DMS53 treated with DMSO at 0.1 percent for 48 hours (cell line): Measurements from ENCODE around the gene EGLN2.
A peak's percentile ranks its signal among the peaks of the same experiment; 100 is the strongest.
"Not testable (repeated sequence)": the region's sequence is repeated elsewhere in the genome, so short reads cannot be mapped to it uniquely, and the experiment has no call there.

Source experiments
- DNase-seq: peaks from one replicate; lab custom pipeline; 2025; ENCODE audit not compliant: unreplicated experiment; lab: John Stamatoyannopoulos, UW

The EGLN2 gene

DNA sequence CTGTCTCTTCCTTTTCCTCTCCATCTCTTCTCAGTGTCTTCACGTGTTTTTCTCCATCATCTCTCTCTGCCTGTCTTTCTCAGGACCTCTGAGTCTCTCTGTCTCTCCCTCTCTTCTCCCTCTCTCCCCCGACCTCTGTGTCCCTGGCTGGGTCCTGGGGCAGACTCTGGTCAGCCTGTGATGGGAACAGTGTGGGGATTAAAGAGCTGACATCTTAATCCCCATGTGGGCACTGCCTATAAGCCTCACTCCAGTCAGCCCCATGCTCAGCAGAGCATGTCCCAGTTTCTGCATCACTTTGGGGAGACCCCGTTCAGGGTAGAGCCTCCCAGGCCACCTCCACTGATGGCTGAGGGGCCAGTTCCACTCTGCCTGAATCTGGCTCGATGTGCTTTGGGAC lies 16.2 kb downstream of the EGLN2 start:
- DNase-seq, result no peak

- DNase-seq, result peak; percentile 43
Observed at GRCh38 chr19:40818480-40819399, 19.7 kb downstream of the EGLN2 start.

GRCh38 chr19:40819479-40820234 lies 20.7 kb downstream of the EGLN2 start:
- DNase-seq, result peak; percentile 12

- no peak for DNase-seq
Observed at GRCh38 chr19:40822161-40822560, 23.2 kb downstream of the EGLN2 start.

- not testable (repeated sequence) for DNase-seq
Observed at GRCh38 chr19:40822704-40823553, 23.9 kb downstream of the EGLN2 start.

DNA sequence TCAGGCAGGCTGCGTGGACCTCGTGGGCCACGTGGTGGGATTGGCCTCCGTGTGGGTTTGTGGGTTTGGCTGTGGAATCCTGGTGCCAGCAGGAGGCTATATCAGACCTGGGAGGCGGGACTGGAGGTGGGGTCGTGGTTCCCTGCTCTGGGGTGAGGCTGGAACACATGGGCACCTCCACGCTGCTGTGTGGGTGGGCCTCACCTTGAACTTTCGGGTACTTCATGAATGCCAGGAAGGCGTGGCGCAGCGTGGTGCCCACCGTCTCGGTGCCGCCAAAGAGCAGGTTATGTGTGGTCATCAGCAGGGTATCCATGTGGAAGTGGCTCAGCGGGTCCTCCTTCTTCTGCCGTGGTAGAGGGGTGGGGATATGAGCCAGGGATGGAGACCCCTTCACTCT lies 25.9 kb downstream of the EGLN2 start:
- not testable (repeated sequence) for DNase-seq

- not testable (repeated sequence) for DNase-seq
Observed at GRCh38 chr19:40825460-40826095, 26.6 kb downstream of the EGLN2 start.

GRCh38 chr19:40826312-40826698 lies 27.3 kb downstream of the EGLN2 start:
- DNase-seq, result not testable (repeated sequence)

- not testable (repeated sequence) for DNase-seq
Observed at GRCh38 chr19:40826699-40827385, 27.9 kb downstream of the EGLN2 start.

DNA sequence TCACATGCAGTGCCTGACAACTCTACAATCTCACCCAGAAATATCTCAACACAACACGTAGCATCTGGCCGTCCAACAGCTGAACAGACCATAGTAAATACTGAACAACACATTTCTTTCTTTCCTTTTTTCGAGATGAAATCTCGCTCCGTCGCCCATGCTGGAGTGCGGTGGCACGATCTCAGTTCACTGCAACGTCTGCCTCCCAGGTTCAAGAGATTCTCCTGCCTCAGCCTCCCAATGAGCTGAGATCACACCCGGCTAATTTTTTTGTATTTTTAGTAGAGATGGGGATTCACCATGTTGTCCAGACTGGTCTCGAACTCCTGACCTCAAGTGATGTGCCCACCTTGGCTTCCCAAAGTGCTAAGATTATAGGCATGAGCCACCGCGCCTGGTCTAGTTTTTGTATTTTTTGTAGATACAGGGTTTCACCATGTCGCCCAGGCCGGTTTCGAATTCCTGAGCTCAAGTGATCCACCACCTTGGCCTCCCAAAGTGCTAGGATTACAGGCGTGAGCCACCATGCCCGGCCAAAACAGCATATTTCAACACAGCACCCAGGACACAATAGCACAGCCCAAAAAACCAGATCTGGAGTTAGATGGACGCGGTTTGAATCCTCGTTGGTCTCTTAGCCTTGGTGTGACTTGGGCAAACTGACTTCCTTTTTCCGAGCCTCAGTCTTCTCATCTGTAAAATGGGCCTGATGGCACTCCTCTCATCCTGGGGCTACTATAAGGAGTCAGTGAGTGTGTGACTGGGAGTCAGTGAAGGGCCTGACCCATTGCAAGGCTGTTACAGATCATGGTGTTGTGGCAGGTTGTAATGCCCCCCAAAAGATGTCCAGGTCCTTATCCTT lies 28.6 kb downstream of the EGLN2 start:
- no peak for DNase-seq

DNA sequence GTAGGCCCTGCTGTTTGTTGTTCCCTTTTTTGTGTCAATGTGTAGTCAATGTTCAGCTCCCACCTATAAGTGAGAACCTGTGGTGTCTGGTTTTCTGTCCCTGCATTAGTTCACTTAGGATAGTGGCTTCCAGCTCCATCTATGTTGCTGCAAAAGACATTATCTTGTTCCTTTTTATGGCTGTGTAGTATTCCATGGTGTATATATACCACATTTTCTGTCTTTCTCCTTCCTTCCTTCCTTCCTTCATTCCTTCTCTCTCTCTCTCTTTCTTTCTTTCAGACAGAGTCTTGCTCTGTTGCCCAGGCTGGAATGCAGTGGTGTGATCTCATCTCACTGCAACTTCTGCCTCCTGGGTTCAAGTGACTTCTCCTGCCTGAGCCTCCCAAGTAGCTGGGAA lies 30.2 kb downstream of the EGLN2 start:
- DNase-seq, result no peak

GRCh38 chr19:40830741-40831140 lies 31.8 kb downstream of the EGLN2 start:
- DNase-seq, result not testable (repeated sequence)

- DNase-seq, result no peak
Observed at GRCh38 chr19:40831502-40832430, 32.8 kb downstream of the EGLN2 start.

DNA sequence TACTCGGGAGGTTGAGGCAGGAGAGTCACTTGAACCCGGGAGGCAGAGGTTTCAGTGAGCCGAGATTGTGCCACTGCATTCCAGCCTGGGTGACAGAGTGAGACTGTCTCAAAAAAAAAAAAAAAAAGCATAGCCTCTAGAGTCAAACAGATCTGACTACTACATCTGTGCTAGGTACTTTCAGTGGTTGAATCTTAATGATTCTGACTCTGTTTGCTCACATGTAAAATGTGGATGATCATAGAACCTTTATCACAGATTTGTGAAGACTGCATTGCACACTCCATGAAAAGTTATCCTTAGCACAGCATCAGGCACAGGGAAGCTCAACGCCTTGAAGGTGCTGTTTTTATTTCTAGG lies 33.4 kb downstream of the EGLN2 start:
- DNase-seq, result not testable (repeated sequence)

DNA sequence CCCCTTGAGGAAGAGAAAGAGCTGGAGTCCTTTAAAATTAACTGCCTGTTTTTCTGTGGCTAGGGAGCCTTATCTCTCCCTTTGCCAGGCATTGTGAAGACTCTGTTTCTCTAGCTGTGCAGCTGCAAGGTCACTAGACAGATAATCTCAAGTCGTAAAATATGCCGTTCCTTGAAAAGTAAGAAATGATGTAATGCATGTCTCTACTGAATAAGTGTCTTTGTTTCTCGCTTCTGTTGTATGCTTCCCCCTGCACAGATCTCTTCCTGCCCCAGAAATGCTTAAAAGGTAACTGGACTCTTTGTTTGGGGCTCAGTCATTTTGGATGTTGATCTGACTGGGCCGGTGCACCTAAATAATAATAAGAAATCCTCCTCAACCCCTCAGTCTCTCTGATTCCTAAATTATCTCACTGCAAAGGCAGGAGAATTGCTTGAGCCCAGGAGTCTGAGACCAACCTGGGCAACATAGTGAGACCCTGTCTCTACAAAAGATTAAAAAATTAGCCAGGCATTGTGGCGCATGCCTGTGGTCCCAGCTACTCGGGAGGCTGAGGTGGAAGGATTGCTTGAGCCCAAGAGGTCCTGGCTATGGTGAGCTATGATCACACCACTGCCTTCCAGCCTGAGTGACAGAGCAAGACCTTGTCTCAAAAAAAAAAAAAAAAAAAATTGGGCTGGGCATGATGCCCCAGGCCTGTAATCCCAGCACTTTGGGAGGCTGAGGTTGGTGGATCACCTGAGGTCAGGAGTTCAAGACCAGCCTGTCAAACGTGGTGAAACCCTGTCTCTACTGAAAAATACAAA lies 34.9 kb downstream of the EGLN2 start:
- DNase-seq, result not testable (repeated sequence)

- DNase-seq, result no peak
Observed at GRCh38 chr19:40836754-40837429, 37.9 kb downstream of the EGLN2 start.

GRCh38 chr19:40838477-40838876 lies 39.5 kb downstream of the EGLN2 start:
- not testable (repeated sequence) for DNase-seq
